Fibroblast of pulmonary artery (primary cell): ENCODE results near the gene PRDX1.

Experiments
- DNase-seq: peaks from one replicate; pipeline ENCODE4 v3.0.0-alpha.2; 2010; ENCODE audit warnings: low read depth
- H3K4me3 ChIP-seq: replicated peaks from 2 replicates; pipeline ENCODE4 v1.5.1; 2011; ENCODE audit warnings: low read depth, mild to moderate bottlenecking, control low read depth, low read length, moderate library complexity
- TF ChIP-seq, protein P1 (sequence below): IDR thresholded peaks from 2 replicates; pipeline ENCODE4 v1.5.1; 2011; ENCODE audit warnings: mild to moderate bottlenecking, control low read depth, low read length, inconsistent platforms; ENCODE audit errors: missing control alignments

The PRDX1 gene

DNA sequence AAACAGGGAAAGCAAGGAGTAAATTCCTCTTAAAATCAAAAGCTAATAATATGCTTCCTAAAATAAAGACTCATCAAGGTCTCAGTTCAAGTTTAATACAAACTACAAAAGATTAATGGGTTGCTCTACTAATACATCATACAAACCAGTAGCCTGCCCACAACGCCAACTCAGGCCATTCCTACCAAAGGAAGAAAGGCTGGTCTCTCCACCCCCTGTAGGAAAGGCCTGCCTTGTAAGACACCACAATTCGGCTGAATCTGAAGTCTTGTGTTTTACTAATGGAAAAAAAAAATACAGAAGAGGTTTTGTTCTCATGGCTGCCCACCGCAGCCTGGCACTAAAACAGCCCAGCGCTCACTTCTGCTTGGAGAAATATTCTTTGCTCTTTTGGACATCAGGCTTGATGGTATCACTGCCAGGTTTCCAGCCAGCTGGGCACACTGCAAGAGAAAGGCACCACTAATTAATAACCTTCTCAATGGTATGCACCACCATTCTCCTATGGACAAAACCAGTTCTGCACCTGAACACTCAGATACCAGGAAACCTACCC lies 10.6 kb downstream of the PRDX1 start:
- no peak overlapping the region for H3K4me3 ChIP-seq
- TF ChIP-seq, protein P1, sequence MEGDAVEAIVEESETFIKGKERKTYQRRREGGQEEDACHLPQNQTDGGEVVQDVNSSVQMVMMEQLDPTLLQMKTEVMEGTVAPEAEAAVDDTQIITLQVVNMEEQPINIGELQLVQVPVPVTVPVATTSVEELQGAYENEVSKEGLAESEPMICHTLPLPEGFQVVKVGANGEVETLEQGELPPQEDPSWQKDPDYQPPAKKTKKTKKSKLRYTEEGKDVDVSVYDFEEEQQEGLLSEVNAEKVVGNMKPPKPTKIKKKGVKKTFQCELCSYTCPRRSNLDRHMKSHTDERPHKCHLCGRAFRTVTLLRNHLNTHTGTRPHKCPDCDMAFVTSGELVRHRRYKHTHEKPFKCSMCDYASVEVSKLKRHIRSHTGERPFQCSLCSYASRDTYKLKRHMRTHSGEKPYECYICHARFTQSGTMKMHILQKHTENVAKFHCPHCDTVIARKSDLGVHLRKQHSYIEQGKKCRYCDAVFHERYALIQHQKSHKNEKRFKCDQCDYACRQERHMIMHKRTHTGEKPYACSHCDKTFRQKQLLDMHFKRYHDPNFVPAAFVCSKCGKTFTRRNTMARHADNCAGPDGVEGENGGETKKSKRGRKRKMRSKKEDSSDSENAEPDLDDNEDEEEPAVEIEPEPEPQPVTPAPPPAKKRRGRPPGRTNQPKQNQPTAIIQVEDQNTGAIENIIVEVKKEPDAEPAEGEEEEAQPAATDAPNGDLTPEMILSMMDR: no peak
- no peak for DNase-seq

DNA sequence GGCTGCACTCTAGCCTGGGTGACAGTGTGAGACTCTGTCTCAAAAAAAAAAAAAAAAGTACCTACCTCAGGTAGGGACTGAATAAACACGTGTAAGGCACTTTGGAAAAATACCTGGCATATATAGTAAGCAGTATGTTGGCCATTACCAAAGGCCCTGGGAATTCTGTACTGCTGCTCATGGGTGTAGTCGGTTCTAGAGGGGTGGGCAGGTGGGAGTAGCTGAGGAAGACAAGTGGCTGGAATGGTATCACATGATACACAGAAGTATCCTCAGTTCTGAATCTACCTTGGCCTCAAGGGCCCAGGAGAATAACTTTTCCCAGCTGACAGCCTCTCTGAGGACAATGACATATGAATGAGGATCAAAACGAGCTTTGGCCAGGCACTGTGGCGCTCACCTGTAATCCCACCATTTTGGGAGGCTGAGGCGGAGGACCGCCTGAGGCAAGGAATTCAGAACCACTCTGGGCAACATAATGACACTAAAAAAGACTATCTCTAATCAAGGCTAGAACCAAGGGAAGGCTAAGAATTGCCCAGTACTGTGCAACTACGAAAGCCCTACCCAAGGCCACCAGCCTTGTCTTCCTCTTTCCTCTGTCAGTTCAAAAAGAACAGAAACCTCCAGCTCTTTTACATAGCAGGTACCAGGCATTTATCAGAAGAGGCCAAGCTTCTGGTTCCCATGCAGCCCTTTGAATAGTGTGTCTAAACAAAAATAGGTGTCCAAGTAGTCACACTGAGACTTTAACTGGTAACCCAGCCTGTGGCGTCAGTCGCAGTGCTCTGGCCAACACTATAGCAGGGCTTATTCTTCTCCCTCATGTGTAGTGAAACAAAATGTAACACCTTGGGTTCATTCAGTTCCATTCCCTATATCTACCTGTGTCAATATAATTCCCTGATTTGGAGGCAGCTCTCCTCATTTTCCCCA lies 11.4 kb downstream of the PRDX1 start:
- TF ChIP-seq, protein P1: no peak
- no peak overlapping the region for H3K4me3 ChIP-seq
- DNase-seq: no peak

DNA sequence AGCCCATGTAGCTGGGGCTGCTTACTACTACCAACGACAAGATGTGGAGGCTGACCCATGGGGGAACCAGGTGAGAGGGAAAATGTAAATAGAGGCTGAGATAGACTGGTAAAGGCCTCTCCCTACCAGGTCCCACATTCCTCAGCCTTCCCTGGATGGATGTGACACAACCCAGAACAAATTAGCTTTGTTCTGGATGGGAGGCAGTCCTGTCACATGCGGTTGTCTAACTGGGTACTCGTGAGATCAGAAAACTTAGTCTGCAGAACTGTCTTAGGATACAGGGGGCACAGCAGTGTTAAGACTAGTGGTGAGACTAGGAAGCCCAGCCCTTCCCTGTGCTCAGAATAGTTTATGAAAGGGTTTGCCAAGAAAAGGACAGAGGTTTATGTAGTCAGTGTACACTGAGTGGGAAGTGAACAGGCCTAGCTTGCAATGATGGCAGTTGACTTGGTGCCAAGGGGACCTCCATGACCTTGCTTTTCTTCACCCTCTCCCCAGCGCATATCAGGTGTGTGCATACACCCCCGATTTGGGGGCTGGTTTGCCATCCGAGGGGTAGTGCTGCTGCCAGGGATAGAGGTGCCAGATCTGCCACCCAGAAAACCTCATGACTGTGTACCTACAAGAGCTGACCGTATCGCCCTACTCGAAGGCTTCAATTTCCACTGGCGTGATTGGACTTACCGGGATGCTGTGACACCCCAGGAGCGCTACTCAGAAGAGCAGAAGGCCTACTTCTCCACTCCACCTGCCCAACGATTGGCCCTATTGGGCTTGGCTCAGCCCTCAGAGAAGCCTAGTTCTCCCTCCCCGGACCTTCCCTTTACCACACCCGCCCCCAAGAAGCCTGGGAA lies 13.2 kb downstream of the PRDX1 start:
- TF ChIP-seq, protein P1: peak; percentile 9
- H3K4me3 ChIP-seq: no peak overlapping the region
- peak; percentile 31 for DNase-seq

DNA sequence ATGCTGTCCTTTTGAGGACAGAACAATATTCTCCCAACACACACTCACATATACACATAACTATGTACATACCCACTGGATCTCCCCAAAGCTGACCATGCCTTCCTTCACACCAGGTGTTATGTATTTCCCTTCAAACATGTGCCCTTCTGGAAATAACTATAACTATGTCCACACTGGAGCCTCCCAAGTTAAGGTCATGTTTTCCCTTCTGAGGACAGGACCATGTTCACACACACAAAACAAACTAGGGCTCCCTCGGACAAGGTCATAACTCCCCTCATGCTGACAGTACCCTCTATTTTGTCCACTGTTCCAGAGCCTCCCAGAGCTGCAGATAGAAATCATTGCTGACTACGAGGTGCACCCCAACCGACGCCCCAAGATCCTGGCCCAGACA lies 13.8 kb downstream of the PRDX1 start:
- no peak overlapping the region for H3K4me3 ChIP-seq
- TF ChIP-seq, protein P1: no peak
- DNase-seq: no peak

DNA sequence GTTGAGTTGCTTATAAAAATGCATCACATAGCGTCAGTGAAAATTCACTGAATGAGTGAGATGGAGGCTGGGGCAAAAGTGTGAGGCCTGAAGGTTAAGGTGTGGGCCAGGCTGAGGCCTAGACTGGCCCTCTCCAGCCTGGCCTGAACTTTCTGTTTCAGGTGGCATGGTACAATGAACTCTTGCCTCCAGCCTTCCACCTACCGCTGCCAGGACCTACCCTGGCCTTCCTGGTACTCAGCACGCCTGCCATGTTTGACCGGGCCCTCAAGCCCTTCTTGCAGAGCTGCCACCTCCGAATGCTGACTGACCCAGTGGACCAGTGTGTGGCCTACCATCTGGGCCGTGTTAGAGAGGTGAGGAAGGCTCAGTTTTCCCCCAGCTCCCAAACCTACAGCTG lies 14.5 kb downstream of the PRDX1 start:
- TF ChIP-seq, protein P1: no peak
- no peak overlapping the region for H3K4me3 ChIP-seq
- no peak for DNase-seq

DNA sequence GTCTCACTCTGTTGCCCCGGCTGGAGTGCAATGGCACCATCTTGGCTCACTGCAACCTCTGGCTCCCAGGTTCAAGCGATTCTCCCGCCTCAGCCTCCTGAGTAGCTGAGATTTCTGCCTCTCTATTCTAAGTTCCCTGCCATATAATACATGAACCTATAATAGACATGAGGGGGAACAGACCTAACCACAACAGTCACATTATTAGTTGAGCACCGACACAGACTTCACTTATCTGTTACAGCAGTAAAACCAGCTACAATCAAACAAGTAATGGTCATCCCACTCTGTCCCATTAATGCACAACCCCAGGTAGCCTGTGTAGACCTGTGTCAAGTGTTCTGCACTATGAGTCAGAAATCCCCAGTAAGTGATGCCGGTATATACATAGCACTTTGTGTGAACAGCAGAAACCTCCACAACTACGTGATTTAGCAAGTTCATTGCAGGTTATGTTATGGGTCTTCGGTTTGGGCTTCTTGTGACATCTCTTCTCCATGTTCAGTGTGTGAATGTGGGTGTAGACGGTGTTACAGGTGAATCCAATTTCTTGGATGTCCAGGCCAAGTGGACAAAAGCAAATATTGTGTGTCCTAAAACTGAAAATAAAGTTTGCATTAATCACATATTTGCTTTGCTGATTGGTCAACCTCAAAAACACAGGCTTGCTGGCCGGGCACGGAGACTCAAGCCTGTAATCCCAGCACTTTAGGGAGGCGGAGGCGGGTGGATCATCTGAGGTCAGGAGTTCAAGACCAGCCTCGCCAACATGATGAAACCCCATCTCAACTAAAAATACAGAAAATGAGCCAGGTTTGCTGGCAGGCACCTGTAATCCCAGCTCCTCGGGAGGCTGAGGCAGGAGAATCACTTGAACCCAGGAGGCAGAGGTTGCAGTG lies 18.0 kb downstream of the PRDX1 start:
- no peak for DNase-seq
- TF ChIP-seq, protein P1: no peak
- H3K4me3 ChIP-seq: no peak overlapping the region
